NCI-H446 (cell line): Measurements from ENCODE around the gene FPR1.

Experiments used
- DNase-seq, 2 experiments: peaks; one replicate each; lab custom pipeline; 2025; lab: John Stamatoyannopoulos, UW

Gene FPR1

DNA sequence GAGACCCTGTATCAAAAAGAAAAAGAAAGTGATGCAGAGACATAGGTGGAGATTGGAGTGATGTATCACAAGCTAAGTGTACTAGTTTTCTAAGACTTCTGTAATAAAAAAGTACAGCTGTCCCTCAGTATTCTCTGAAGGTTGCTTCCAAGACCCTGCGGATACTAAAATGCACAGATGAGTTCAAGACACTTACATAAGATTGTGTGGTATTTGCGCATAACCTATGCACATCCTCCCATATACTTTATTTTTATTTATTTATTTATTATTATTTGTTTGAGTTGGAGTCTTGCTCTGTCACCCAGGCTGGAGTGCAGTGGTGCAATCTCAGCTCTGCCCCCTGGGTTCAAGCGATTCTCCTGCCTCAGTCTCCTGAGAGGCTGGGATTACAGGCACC, 14.3 kb downstream of the FPR1 start:
- no peak for DNase-seq

- DNase-seq, result no peak
These were observed 15.8 kb downstream of the FPR1 start for GRCh38 chr19:51735759-51736449.

GRCh38 chr19:51733742-51734522, 17.7 kb downstream of the FPR1 start:
- DNase-seq, result no peak

DNA sequence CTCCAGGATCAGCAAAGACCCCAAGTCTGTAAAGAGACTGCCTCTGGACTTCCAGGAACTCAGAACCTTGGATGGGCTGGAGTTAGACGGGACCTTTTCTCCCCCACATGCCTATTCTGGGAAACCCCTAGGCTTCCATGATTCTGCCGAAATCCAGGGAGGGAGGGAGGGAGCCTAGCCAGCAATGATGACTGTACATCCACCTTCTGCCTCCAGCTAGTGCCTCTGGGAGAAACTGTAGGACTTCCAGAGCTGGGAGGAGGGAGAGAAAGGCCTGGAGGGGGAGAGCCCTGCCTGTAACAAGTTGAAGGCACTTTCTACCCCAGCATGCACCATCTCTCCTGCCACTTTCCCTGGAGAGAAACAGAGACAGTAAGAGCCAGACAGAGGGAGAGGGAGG, 21.9 kb downstream of the FPR1 start:
- DNase-seq, result no peak

DNA sequence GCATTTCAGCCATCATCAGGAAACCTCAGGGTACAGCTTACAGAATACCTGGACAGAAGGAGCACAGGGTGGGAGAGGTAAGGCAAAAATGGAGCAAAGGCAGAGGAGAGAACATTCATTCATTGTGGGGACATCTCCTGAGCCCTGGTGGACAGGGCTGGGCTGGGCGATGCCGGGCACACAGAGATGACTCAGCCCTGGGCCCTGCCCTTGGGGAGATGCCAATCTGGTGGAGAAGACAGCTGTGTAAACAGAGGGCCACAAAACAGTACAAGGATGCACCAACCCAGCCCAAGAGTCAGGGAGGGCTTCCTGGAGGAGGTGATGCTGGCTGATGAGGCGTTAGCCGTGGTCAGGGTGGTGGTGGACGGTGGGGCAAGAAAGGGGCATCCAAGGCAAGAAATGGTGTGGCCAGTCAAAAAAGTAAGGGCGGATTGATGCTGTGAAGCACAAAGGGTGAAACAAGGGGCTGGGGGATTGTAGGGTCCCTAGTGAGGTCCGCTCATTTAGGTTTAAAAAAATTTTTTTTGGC, 24.3 kb downstream of the FPR1 start:
- no peak for DNase-seq

DNA sequence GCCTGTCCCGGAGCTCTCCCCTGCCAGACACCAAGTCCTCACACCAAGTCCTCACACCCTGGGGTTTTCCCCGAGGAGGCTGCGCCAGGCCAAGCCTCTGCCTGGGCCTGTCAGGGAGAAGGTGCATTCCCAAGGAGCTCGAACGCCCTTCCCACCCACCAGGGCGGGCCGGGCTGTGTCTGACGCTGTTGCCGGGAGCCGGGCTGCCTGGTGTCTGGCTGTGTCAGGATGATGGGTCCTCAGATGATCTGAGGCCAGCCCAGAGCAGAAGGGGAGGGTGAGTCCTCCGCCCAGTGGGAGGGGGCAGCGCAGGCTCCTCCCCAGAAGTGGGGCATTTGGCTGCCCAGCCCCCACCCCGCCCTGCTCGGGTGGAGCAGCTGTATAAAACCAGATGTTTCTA, 25.6 kb downstream of the FPR1 start:
- no peak for DNase-seq

- no peak for DNase-seq
These were observed 27.1 kb downstream of the FPR1 start for GRCh38 chr19:51724543-51724942.

- no peak for DNase-seq
These were observed 29.2 kb downstream of the FPR1 start for GRCh38 chr19:51722492-51722891.

GRCh38 chr19:51721905-51722304, 29.8 kb downstream of the FPR1 start:
- no peak for DNase-seq

- DNase-seq, result no peak
These were observed 32.3 kb downstream of the FPR1 start for GRCh38 chr19:51719251-51719988.

DNA sequence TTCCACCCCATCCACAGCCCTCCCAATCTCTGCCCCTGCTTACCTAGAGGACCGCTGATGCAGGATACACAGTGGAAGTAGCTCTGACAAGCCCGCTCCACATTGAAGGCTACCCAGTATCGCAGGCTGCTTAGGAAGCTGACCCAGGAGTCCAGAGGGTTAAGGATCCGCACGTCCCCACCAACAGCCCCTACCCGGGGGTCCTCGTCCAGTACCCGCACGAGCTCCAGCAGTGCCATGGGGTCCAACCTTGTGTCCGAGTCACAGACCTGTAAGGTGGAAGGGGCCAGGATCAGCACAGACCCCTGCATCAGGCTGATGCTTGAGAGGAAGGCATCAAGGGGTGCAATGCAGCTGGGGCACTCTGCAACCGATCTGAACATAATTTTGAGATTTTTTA, 34.8 kb downstream of the FPR1 start:
- DNase-seq, result no peak

DNA sequence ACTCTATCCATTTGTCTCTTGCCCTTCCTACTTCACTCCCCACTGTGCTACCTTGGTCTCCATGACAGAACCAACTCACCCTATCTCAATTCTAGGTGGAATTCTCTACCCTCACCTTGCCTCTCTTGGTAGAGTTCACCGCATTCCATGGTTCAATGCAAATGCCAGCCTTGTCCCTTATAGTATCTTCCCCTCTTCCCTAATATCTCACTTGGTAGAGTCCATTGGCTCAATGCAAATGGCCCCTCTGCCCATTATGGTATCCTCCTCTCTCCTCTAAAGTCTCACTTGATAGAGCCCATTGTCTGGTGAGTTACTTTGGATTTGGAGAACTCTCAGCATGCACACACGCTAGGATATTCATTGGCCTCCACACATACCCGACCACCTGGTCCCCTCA, 35.8 kb downstream of the FPR1 start:
- DNase-seq, result no peak

DNA sequence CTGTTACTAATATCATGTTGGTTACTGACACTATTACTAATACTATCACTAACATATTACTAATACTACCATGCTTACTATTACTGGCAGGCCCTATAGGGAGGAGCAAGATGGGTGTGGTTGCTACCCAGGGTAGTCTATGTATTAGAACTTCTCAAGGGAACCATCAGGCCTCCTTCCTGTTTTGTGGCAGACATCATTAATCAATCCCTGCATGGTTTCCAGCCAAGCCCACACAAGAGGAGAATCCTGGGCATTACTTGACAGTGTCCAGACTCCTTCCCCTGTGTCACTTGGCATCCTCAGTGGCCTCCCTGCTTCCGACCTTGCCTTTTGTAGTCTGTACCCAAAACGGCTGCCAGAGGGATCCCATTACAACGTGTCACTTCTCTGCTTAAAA, 36.8 kb downstream of the FPR1 start:
- DNase-seq, result no peak

DNA sequence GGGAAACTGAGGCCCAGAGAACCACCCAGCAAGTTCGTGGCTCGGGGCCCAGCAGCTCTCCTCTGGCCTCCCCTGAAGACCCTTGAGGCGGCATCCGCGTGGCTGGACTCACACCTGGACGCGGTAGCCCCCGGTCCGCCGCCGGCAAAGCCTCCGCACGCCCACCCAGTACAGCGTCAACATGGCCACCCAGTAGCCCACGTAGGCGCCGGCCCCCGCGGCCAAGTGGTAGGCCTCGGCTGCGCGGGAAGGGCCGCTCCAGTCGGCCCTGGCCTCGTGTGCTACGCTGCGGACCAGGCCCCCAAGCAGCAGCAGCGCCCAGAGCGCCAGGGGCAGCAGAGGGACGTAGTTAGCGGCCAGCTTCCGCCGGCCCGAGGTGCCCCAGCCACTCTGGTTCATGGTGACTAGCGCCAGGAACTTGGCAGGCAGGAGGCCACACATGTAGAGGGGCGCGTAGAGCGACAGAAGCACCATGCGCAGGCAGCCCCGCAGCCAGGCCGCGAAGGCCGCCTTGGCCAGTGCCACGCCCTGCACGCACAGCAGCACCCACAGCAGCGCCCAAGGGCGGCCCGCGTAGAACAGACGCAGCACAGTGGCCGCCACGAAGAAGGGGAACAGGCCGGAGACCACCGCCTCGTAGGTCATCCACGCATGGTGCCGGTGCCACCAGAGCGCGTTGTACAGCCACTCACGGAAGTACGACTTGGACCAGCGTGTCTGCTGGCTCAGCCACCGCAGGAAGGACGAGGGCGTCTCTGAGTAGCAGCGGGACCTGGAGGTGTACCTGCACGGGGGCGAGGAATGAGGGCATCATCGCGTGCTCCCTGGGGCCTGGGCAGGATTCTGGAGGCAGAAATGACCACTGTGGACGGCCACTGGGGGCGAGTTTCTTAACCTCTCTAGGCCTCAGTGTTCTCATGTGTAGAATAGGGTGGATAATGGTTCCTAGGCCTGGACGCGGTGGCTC, 38.1 kb downstream of the FPR1 start:
- no peak for DNase-seq

DNA sequence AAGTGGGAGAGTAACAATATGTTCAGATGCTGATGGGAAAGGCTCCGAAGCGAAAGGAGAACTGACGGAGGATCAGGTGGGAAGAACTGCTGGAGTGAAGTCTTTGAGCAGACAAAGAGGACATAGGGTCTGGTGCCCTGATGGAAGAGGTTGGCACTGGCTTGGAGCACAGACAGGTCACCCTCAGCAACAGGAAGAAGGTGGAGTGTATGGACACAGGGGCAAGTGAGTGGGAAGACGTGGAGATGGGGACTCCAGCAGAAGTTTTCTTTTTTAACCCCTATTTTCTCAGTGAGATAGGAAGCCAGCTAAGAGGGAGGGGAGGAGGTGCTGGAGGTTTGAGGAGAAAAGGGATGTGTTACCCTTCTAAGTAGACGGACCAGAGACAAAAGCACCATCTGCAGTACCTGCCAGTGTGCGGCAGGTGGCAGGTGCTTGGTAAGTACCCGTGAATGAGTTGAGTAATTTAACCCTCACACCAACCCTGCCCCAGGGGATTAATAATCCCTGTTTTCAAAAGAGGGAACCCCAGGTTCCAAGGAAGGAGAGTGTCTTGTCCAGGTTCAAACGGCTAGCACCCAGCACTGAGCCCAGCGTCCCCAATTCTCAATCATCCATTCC, 39.1 kb downstream of the FPR1 start:
- DNase-seq, result no peak

- no peak for DNase-seq
These were observed 40.0 kb downstream of the FPR1 start for GRCh38 chr19:51711702-51712101.

GRCh38 chr19:51710163-51710562, 41.5 kb downstream of the FPR1 start:
- DNase-seq, result no peak

DNA sequence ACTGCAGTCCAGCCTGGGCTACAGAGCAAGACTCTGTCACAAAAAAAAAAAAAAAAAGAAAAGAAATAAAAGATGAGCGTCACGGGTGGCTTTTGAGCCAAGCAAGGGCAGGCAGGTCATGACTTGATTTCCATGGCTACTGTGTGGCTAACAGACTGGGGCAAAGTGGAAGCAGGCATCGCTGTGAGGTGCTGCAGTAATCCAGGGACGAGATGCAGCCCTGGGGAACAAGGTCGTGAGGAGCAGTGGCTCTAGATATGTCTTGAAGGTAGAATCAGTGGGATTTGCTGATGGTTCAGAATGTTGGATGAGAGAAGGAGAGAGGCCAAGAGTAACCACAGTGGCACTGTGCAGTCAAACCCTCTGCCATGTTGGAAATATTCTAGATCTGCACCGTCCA, 42.1 kb downstream of the FPR1 start:
- DNase-seq, result no peak

GRCh38 chr19:51708811-51709210, 42.9 kb downstream of the FPR1 start:
- DNase-seq, result no peak

- no peak for DNase-seq
These were observed 44.8 kb downstream of the FPR1 start for GRCh38 chr19:51706885-51707284.

GRCh38 chr19:51706296-51706695, 45.4 kb downstream of the FPR1 start:
- DNase-seq, result no peak
